Neural progenitor cell (in vitro differentiated cells): ENCODE results near the gene CUBN.
"Not testable (repeated sequence)": the region's sequence is repeated elsewhere in the genome, so short reads cannot be mapped to it uniquely, and the experiment has no call there.

Experiments
- CTCF ChIP-seq: fragments of 200-600 bp; sonication (generic); IDR thresholded peaks from 2 replicates; pipeline ENCODE4 v1.5.1; 2017; ENCODE audit warnings: antibody characterized with exemption, mild to moderate bottlenecking
- EZH2phosphoT487 ChIP-seq: fragments of 200-600 bp; sonication (generic); IDR thresholded peaks from 2 replicates; pipeline ENCODE4 v1.6.1; 2017; ENCODE audit warnings: antibody characterized with exemption

DNA sequence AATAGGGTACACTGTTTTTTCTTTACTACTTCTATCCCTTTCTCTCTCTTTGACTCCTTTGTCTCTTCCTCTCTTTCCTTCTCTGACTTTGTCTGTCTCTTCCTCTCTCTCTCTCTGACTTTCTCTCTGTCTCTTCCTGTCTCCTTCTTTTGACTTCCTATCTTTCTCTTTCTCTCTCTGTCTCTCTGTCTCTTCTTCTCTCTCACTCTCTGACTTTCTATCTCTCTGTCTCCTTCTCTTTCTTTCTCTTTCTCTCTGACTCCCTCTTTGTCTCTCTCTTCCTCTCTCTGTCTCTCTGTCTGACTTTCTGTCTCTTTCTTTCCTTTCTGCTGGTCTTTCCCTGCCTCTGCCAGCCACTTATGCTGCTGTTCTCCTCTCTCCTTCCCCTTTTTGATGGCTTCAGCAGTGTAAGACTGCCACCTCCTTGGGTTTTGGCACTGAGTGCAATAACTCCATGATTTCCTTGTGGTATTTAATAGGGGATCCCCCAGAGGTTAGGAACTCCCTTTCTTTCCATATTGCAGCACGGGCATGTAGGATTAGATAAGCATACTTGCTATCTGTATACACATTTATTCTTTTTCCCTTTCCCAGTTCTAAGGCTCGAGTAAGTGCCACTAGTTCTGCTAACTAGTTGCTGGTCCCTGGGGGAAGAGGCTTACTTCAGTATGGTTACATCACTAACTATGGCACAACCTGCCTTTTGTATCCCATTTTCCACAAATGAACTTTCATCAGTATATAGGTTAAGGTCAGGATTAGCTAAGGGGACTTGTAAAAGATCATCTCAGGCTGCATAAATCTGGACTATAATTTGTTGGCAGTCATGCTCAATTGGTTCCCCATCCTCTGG lies 116.3 kb downstream of the CUBN start:
- TF ChIP-seq CTCF, EZH2phosphoT487: not testable (repeated sequence)
